ENCODE measurements around the gene DCHS1. TPM values are rescaled to one million over a fixed set of nuclear protein-coding genes. Genes with fewer than 3 reads are reported as not detected.

DCHS1 gene
- polyA plus RNA-seq, 12 donors = 32.3 to 51.2 (median 39.6) TPM; not detected in 1

- DNase-seq = no peak
Observed at GRCh38 chr11:6629573-6629891, 26.1 kb downstream of the DCHS1 start.

GRCh38 chr11:6628526-6628925 lies 27.1 kb downstream of the DCHS1 start:
- no peak for DNase-seq

GRCh38 chr11:6627762-6628241 lies 27.8 kb downstream of the DCHS1 start:
- DNase-seq = no peak

- no peak for DNase-seq
Observed at GRCh38 chr11:6626971-6627761, 28.4 kb downstream of the DCHS1 start.

- no peak for DNase-seq
Observed at GRCh38 chr11:6625832-6626420, 29.7 kb downstream of the DCHS1 start.

GRCh38 chr11:6625156-6625831 lies 30.3 kb downstream of the DCHS1 start:
- DNase-seq = no peak

- no peak for DNase-seq
Observed at GRCh38 chr11:6623391-6624363, 31.9 kb downstream of the DCHS1 start.

- no peak for DNase-seq
Observed at GRCh38 chr11:6622261-6623171, 33.1 kb downstream of the DCHS1 start.

GRCh38 chr11:6621711-6622211 lies 33.8 kb downstream of the DCHS1 start:
- no peak for DNase-seq

- no peak for DNase-seq
Observed at GRCh38 chr11:6620636-6621035, 35.0 kb downstream of the DCHS1 start.

GRCh38 chr11:6619004-6619745 lies 36.4 kb downstream of the DCHS1 start, which contains the start of gene TPP1:
TSS of gene TPP1 (minus strand) at chr11:6619422. CDS start at chr11:6619400, 22 bp downstream.
- DNase-seq = peak; percentile 96

GRCh38 chr11:6618117-6619003 lies 37.2 kb downstream of the DCHS1 start:
- DNase-seq = peak; percentile 57

GRCh38 chr11:6617315-6617781 lies 38.3 kb downstream of the DCHS1 start:
- no peak for DNase-seq

GRCh38 chr11:6616596-6617250 lies 38.9 kb downstream of the DCHS1 start:
- no peak for DNase-seq

GRCh38 chr11:6615882-6616585 lies 39.6 kb downstream of the DCHS1 start:
- no peak for DNase-seq

GRCh38 chr11:6615046-6615445 lies 40.6 kb downstream of the DCHS1 start:
- DNase-seq = no peak

- DNase-seq = no peak
Observed at GRCh38 chr11:6614446-6614845, 41.2 kb downstream of the DCHS1 start.

Data from muscle of arm (tissue), 12 donors.